ENCODE results near the gene TOX2. TPM values are rescaled to one million over a fixed set of nuclear protein-coding genes. Genes with fewer than 3 reads are reported as not detected.

The TOX2 gene
- total and polyA plus RNA-seq, 2 donors from 2014 or later: 4.7 to 5.9 TPM

- Histone ChIP-seq H3K36me3 (ENCODE audit: control insufficient read depth in 2 of 3, insufficient read depth in 3 of 3, low read length in 3 of 3) (no peaks in the 10 kb centered on the region), H3K27me3 (ENCODE audit: control insufficient read depth, insufficient read depth, low read length) (no peaks in the 10 kb centered on the region), H3K4me1 (ENCODE audit: control insufficient read depth in 2 of 3, insufficient read depth in 2 of 3, low read depth in 1 of 3, low read length in 3 of 3) (no peaks in the 10 kb centered on the region), H3K9me3 (ENCODE audit: control insufficient read depth in 2 of 3, insufficient read depth in 1 of 3, low read length in 3 of 3) (no peaks in the 10 kb centered on the region), H3K9ac (ENCODE audit: low read length in 3 of 3) (no peak overlapping the region), H3K27ac (ENCODE audit: low read depth in 2 of 2, low read length in 2 of 2) (no peak overlapping the region), H3K4me3 (ENCODE audit: low read length in 3 of 3) (no peak overlapping the region)
- DNase-seq (no peak), FAIRE-seq (no peak)
- TF ChIP-seq CTCF (IDR thresholded peaks at IDR 0.05; ENCODE audit: borderline replicate concordance, extremely low read depth, insufficient read depth): no peak
- intact Hi-C loops (cut with DNase I): no loop called here
These were observed 91.5 kb downstream of the TOX2 start for GRCh38 chr20:44006126-44006525.

- Histone ChIP-seq H3K27me3 (ENCODE audit: control insufficient read depth, insufficient read depth, low read length) (no peaks in the 10 kb centered on the region), H3K4me1 (ENCODE audit: control insufficient read depth in 2 of 3, insufficient read depth in 2 of 3, low read depth in 1 of 3, low read length in 3 of 3) (no peaks in the 10 kb centered on the region), H3K9ac (ENCODE audit: low read length in 3 of 3) (no peak overlapping the region), H3K9me3 (ENCODE audit: control insufficient read depth in 2 of 3, insufficient read depth in 1 of 3, low read length in 3 of 3) (no peaks in the 10 kb centered on the region), H3K27ac (ENCODE audit: low read depth in 2 of 2, low read length in 2 of 2) (no peak overlapping the region), H3K4me3 (ENCODE audit: low read length in 3 of 3) (no peak overlapping the region), H3K36me3 (ENCODE audit: control insufficient read depth in 2 of 3, insufficient read depth in 3 of 3, low read length in 3 of 3) (no peaks in the 10 kb centered on the region)
- intact Hi-C loops (cut with DNase I): no loop called here
- no peak for TF ChIP-seq CTCF (IDR thresholded peaks at IDR 0.05; ENCODE audit: borderline replicate concordance, extremely low read depth, insufficient read depth)
- DNase-seq (no peak), FAIRE-seq (no peak)
These were observed 91.9 kb downstream of the TOX2 start for GRCh38 chr20:44006578-44006977.

GRCh38 chr20:44008806-44009678 lies 94.4 kb downstream of the TOX2 start:
- Histone ChIP-seq H3K27ac (ENCODE audit: low read depth in 2 of 2, low read length in 2 of 2) (no peak overlapping the region), H3K36me3 (ENCODE audit: control insufficient read depth in 2 of 3, insufficient read depth in 3 of 3, low read length in 3 of 3) (no peaks in the 10 kb centered on the region), H3K27me3 (ENCODE audit: control insufficient read depth, insufficient read depth, low read length) (no peaks in the 10 kb centered on the region), H3K4me3 (ENCODE audit: low read length in 3 of 3) (no peak overlapping the region), H3K9me3 (ENCODE audit: control insufficient read depth in 2 of 3, insufficient read depth in 1 of 3, low read length in 3 of 3) (no peaks in the 10 kb centered on the region), H3K4me1 (ENCODE audit: control insufficient read depth in 2 of 3, insufficient read depth in 2 of 3, low read depth in 1 of 3, low read length in 3 of 3) (no peaks in the 10 kb centered on the region), H3K9ac (ENCODE audit: low read length in 3 of 3) (no peak overlapping the region)
- DNase-seq: no peak
- no peak for TF ChIP-seq CTCF (IDR thresholded peaks at IDR 0.05; ENCODE audit: borderline replicate concordance, extremely low read depth, insufficient read depth)
- intact Hi-C loops (cut with DNase I): no loop called here
- FAIRE-seq: no peak
